Psoas muscle (tissue), 8 donors: ENCODE measurements around the gene SETD5. TPM values are rescaled to one million over a fixed set of nuclear protein-coding genes. Genes with fewer than 3 reads are reported as not detected.

Experiments
- ATAC-seq, 4 donors: fragments of 200-7000 bp; cut with Tn5 transposase; one replicate each; pipeline ENCODE4 v1.9.1; 2020; ENCODE audit warnings: moderate library complexity in 3 of 4, mild to moderate bottlenecking in 2 of 4
- DNase-seq, 2 donors: peaks; one replicate each; pipeline ENCODE4 v3.0.0-alpha.2; 2020
- H3K27ac ChIP-seq: fragments of 200-600 bp; one replicate; pipeline ENCODE4 v1.8.0; 2022
- H3K27me3 ChIP-seq, 3 donors: fragments of 200-600 bp in 1 of 3; one replicate each; pipeline versions ENCODE4 v1.6.1 to v1.8.0; 2013 to 2022; ENCODE audit warnings: low read length in 2 of 3, mild to moderate bottlenecking in 2 of 3, moderate library complexity in 1 of 3; ENCODE audit not compliant: insufficient read depth in 3 of 3
- H3K36me3 ChIP-seq, 2 donors: fragments of 200-600 bp in 1 of 2; one replicate each; pipeline versions ENCODE4 v1.6.1 to v1.8.0; 2013 to 2022; ENCODE audit warnings: low read depth in 1 of 2, mild to moderate bottlenecking in 1 of 2, moderate library complexity in 1 of 2; ENCODE audit not compliant: insufficient read depth in 1 of 2
- H3K4me1 ChIP-seq: fragments of 200-600 bp; one replicate; pipeline ENCODE4 v1.8.0; 2022
- H3K4me3 ChIP-seq: fragments of 200-600 bp; one replicate; pipeline ENCODE4 v1.8.0; 2022; ENCODE audit warnings: mild to moderate bottlenecking
- H3K9me3 ChIP-seq: fragments of 200-600 bp; one replicate; pipeline ENCODE4 v1.8.0; 2022
- CTCF ChIP-seq: fragments of 200-600 bp; IDR thresholded peaks from one replicate; pipeline ENCODE4 v1.8.0; 2022; ENCODE audit warnings: antibody characterized with exemption
- WGBS, 3 donors: extraction: QIAGEN DNeasy Blood & Tissue Kit; methylation state at CpG; one replicate each; pipeline versions ENCODE4 v1.1.6 to v1.1.7; 2013; 5-methylcytosine and 5-hydroxymethylcytosine counted together
- intact Hi-C, 2 donors: fragments of 100-400 bp; cut with DNase I; formaldehyde crosslinking; loops; one replicate each; pipeline versions ENCODE4 v1.11.0 to v1.14.2; 2022
- polyA plus RNA-seq, 3 donors: library from polyadenylated mRNA; stranded (reverse); fragments of 200-250 nt; gene quantifications; one replicate each; pipeline ENCODE4 v1.2.3, GENCODE V29; 2013
- total RNA-seq, 4 donors: library from RNA; stranded (reverse); fragmentation: NEBNext Ultra II Directional in 2 of 4; extraction: Animal tissue kit (Norgen Biotek cat#: 25700) in 2 of 4; gene quantifications; one replicate each; pipeline versions ENCODE4 v1.2.1 to v1.2.4, GENCODE V29; 2021 to 2023
- donor health status: healthy with polysubstance abuse.
- donor health status: DM: no; HTN: no; CAD: no; lungs with moderate emphysema.
- donor health status: Bipolar disorder and iron deficiency.
- donor health status: healthy.
- donor health status: DM: yes; HTN: yes; CAD: no.
- donor health status: DM: no; HTN: no; CAD: no.
- donor health status: DM: no; HTN: no; CAD: no.
- donor health status: DM: yes; HTN: yes; CAD: no.

SETD5 gene
- total and polyA plus RNA-seq, 7 donors = 12.8 to 69.3 (median 58.3) TPM

GRCh38 chr3:9397906-9398699 is 688 bp downstream of the SETD5 start:
- WGBS, 3 donors = 0 to 1% (median 0%) methylated on average over 40 to 47 of the region's 47 CpGs
- peak; percentile 41 to 70 for DNase-seq

GRCh38 chr3:9398700-9399336 is 1.4 kb downstream of the SETD5 start:
- Histone ChIP-seq H3K4me1 (peaks cover 64% of the 10 kb centered on the region), H3K36me3 (peaks cover 3 to 14% of the 10 kb centered on the region in 2 donors), H3K4me3 (peak overlapping the region; percentile 96), H3K27me3 (no peaks in the 10 kb centered on the region), H3K27ac (peak overlapping the region; percentile 100), H3K9me3 (no peaks in the 10 kb centered on the region)
- TF ChIP-seq CTCF = no peak
- ATAC-seq (no peak), DNase-seq (no peak)
- 0 to 1% (median 0%) methylated on average over 7 of the region's 7 CpGs for WGBS, 3 donors
- intact Hi-C loops = loop anchor here in 1 of 2 donors (5.0 kb wide), 1 partner anchor 37 kb away; the partner anchor contains the start of gene THUMPD3

More at GRCh38 chr3:9397906-9398699, 688 bp downstream of the SETD5 start:
- ATAC-seq = peak in 1 of 4 donors; percentile 2
- Histone ChIP-seq H3K27me3 (no peaks in the 10 kb centered on the region), H3K27ac (peak overlapping the region; percentile 100), H3K4me3 (peak overlapping the region; percentile 96), H3K4me1 (peaks cover 64% of the 10 kb centered on the region), H3K36me3 (peaks cover 3 to 20% of the 10 kb centered on the region in 2 donors), H3K9me3 (no peaks in the 10 kb centered on the region)
- intact Hi-C loops = loop anchor here in 1 of 2 donors (2.0 to 5.0 kb wide), 2 partner anchors 25 to 36 kb away; partner anchors contain the start of gene THUMPD3
- no peak for TF ChIP-seq CTCF

GRCh38 chr3:9399337-9399703 is 1.9 kb downstream of the SETD5 start:
- Histone ChIP-seq H3K4me1 (peaks cover 64% of the 10 kb centered on the region), H3K9me3 (no peaks in the 10 kb centered on the region), H3K4me3 (peak overlapping the region; percentile 96), H3K36me3 (peaks cover 3 to 9% of the 10 kb centered on the region in 2 donors), H3K27me3 (no peaks in the 10 kb centered on the region), H3K27ac (peak overlapping the region; percentile 100)
- no peak for TF ChIP-seq CTCF
- 0% methylated on average over 2 of the region's 2 CpGs for WGBS, 3 donors
- intact Hi-C loops = loop anchor here in 1 of 2 donors (5.0 kb wide), 1 partner anchor 37 kb away; the partner anchor contains the start of gene THUMPD3
- DNase-seq (no peak), ATAC-seq (no peak)

- H3K4me3 ChIP-seq = peak overlapping the region; percentile 96
- H3K27ac ChIP-seq = peak overlapping the region; percentile 100
- H3K36me3 ChIP-seq = peaks cover 0 to 5% of the 10 kb centered on the region in 2 donors
- H3K9me3 ChIP-seq = no peaks in the 10 kb centered on the region
- no peaks in the 10 kb centered on the region for H3K27me3 ChIP-seq
- peak; percentile 7 for TF ChIP-seq CTCF
- ATAC-seq (peak; percentile 49 to 58 (median 53)), DNase-seq (peak; percentile 82 to 90)
- 0 to 2% (median 0%) methylated on average over 3 of the region's 3 CpGs for WGBS, 3 donors
- intact Hi-C loops = loop anchor here in 1 of 2 donors (5.0 kb wide), 1 partner anchor 37 kb away; the partner anchor contains the start of gene THUMPD3
- H3K4me1 ChIP-seq = peaks cover 64% of the 10 kb centered on the region
Measured at GRCh38 chr3:9399746-9400145, 2.3 kb downstream of the SETD5 start.
